Kidney (tissue), 14 donors: Measurements from ENCODE around the gene GRB10. TPM values are rescaled to one million over a fixed set of nuclear protein-coding genes. Genes with fewer than 3 reads are reported as not detected.

Experiments
- DNase-seq, 5 donors: peaks; one replicate each; pipeline ENCODE4 v3.0.0-alpha.2; 2013 to 2020
- FAIRE-seq: peaks from 2 replicates; lab custom pipeline; 2012; peaks lifted over from hg19 to GRCh38; lab: Jason Lieb, UNC
- H3K27ac ChIP-seq, 2 donors: one replicate each; pipeline ENCODE4 v1.7.0; 2013; ENCODE audit warnings: low read depth in 2 of 2, low read length in 2 of 2, inconsistent platforms in 1 of 2
- H3K27me3 ChIP-seq: one replicate; pipeline ENCODE4 v1.7.1; 2013; ENCODE audit warnings: low read length, inconsistent platforms; ENCODE audit not compliant: control insufficient read depth, insufficient read depth
- H3K36me3 ChIP-seq, 3 donors: one replicate each; pipeline versions ENCODE4 v1.7.0 to v1.7.1; 2013; ENCODE audit warnings: low read length in 3 of 3, control low read depth in 1 of 3, inconsistent platforms in 1 of 3; ENCODE audit not compliant: insufficient read depth in 3 of 3, control insufficient read depth in 2 of 3
- H3K4me1 ChIP-seq, 3 donors: one replicate each; pipeline versions ENCODE4 v1.7.0 to v1.7.1; 2013; ENCODE audit warnings: low read length in 3 of 3, inconsistent platforms in 1 of 3, low read depth in 1 of 3; ENCODE audit not compliant: control insufficient read depth in 2 of 3, insufficient read depth in 2 of 3
- H3K4me3 ChIP-seq, 3 donors: one replicate each; pipeline versions ENCODE4 v1.7.0 to v1.8.1; 2013; ENCODE audit warnings: low read length in 3 of 3, control low read depth in 1 of 3, inconsistent platforms in 1 of 3
- H3K9ac ChIP-seq, 3 donors: one replicate each; pipeline versions ENCODE4 v1.7.0 to v1.7.1; 2013; ENCODE audit warnings: low read length in 3 of 3, control low read depth in 1 of 3, inconsistent platforms in 1 of 3
- H3K9me3 ChIP-seq, 3 donors: one replicate each; pipeline versions ENCODE4 v1.7.0 to v1.7.1; 2013; ENCODE audit warnings: low read length in 3 of 3, control low read depth in 1 of 3, inconsistent platforms in 1 of 3; ENCODE audit not compliant: control insufficient read depth in 2 of 3, insufficient read depth in 1 of 3
- intact Hi-C: fragments of 100-400 bp; cut with DNase I; formaldehyde crosslinking; loops from one replicate; pipeline ENCODE4 v1.11.1; 2022
- polyA plus RNA-seq: library from polyadenylated mRNA; stranded (reverse); fragments of 350-450 nt; fragmentation: Illumina TruSeq; extraction: RNeasy Lipid Tissue Mini Kit (QIAGEN cat#74804); gene quantifications from one replicate; pipeline ENCODE4 v1.2.3, GENCODE V29; 2014; ENCODE audit warnings: low read depth, low replicate concordance; ENCODE audit not compliant: insufficient read depth
- total RNA-seq: library from RNA; stranded (reverse); fragmentation: NEBNext Ultra II Directional; extraction: Animal tissue kit (Norgen Biotek cat#: 25700); gene quantifications from one replicate; pipeline ENCODE4 v1.2.1, GENCODE V29; 2021
- TF ChIP-seq, protein P1 (sequence below): IDR thresholded peaks from 3 replicates; pipeline ENCODE4 v1.5.1; 2012; ENCODE audit warnings: mild to moderate bottlenecking, moderate library complexity, borderline replicate concordance; ENCODE audit not compliant: insufficient read depth; ENCODE audit errors: extremely low read depth
- donor health status: control.
- donor health status: control.
- donor health status: control.
- donor health status: control.
- donor health status: control.
- donor health status: DM: yes; HTN: yes; CAD: no.
- donor health status: Normal renal cell carcinoma (clear cell type).

The GRB10 gene
- total and polyA plus RNA-seq, 2 donors from 2014 or later, result 32.3 to 57.8 TPM

- intact Hi-C loops, result no loop called here
- H3K27me3 ChIP-seq, result no peaks in the 10 kb centered on the region
- peaks cover 0 to 7% (median 0%) of the 10 kb centered on the region in 3 donors for H3K9me3 ChIP-seq
- peaks cover 0 to 11% (median 8%) of the 10 kb centered on the region in 3 donors for H3K4me1 ChIP-seq
- H3K4me3 ChIP-seq, result peak overlapping the region; percentile 34 to 63 (median 37)
- peak overlapping the region in 1 of 3 donors; percentile 66 for H3K9ac ChIP-seq
- no peak for DNase-seq
- peak overlapping the region; percentile 23 to 60 for H3K27ac ChIP-seq
- TF ChIP-seq, protein P1, sequence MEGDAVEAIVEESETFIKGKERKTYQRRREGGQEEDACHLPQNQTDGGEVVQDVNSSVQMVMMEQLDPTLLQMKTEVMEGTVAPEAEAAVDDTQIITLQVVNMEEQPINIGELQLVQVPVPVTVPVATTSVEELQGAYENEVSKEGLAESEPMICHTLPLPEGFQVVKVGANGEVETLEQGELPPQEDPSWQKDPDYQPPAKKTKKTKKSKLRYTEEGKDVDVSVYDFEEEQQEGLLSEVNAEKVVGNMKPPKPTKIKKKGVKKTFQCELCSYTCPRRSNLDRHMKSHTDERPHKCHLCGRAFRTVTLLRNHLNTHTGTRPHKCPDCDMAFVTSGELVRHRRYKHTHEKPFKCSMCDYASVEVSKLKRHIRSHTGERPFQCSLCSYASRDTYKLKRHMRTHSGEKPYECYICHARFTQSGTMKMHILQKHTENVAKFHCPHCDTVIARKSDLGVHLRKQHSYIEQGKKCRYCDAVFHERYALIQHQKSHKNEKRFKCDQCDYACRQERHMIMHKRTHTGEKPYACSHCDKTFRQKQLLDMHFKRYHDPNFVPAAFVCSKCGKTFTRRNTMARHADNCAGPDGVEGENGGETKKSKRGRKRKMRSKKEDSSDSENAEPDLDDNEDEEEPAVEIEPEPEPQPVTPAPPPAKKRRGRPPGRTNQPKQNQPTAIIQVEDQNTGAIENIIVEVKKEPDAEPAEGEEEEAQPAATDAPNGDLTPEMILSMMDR, result no peak
- H3K36me3 ChIP-seq, result no peaks in the 10 kb centered on the region
- FAIRE-seq, result no peak
These were observed 11.4 kb upstream of the GRB10 start for GRCh38 chr7:50793947-50794570.

DNA sequence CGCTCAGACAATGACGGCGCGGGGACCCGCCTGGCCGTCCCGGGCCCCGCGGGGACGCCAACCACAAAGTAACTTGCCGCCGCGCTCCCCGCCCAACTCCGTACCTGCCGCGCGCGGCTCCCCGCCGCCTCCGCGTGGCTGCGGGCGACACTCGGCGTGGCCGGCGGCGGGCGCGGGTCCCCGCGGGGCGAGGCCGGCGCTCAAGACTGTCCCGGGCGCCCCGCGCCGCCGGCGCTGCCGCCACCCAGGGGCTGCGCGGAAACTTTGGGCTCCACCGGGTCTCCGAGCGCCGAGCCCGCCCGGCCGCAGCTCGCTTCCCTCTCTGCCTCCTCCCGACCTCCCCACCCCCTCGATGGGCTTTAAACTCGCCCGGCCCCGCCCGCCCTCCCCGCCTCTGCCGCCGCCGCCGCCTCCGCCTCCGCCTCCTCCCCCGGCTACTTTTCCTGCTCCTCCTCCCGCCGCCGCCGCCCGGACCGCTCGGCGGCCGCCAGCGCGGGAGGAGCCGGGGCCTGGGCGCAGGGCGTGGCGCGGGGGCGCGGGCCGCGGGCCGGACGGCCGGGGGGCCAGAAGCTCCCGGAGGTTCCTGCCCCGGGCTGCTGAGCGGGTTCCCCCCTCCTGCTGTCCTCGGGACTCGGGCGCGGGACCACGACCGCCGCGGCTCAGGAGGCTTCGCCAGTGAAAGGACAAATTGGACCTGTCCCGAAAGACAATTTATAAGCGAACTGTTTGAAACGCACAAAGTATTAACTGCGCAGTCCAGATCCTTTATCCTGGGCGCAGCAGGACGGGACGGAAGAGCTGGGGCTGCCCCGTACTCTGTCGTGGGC lies 10.6 kb upstream of the GRB10 start:
- H3K4me3 ChIP-seq, result peak overlapping the region; percentile 34 to 63 (median 37)
- peak overlapping the region; percentile 23 to 60 for H3K27ac ChIP-seq
- peak overlapping the region in 1 of 3 donors; percentile 66 for H3K9ac ChIP-seq
- peaks cover 0 to 8% (median 0%) of the 10 kb centered on the region in 3 donors for H3K9me3 ChIP-seq
- TF ChIP-seq, protein P1, result no peak
- DNase-seq (peak; percentile 51 to 88 (median 82)), FAIRE-seq (no peak)
- intact Hi-C loops, result no loop called here
- no peaks in the 10 kb centered on the region for H3K27me3 ChIP-seq
- no peaks in the 10 kb centered on the region for H3K36me3 ChIP-seq
- peaks cover 0 to 11% (median 8%) of the 10 kb centered on the region in 3 donors for H3K4me1 ChIP-seq

GRCh38 chr7:50792342-50793119 lies 9.8 kb upstream of the GRB10 start:
- peak overlapping the region; percentile 64 to 85 (median 84) for H3K4me3 ChIP-seq
- TF ChIP-seq, protein P1, result no peak
- DNase-seq (peak; percentile 39 to 78 (median 62)), FAIRE-seq (no peak)
- peaks cover 0 to 11% (median 10%) of the 10 kb centered on the region in 3 donors for H3K4me1 ChIP-seq
- no peaks in the 10 kb centered on the region for H3K27me3 ChIP-seq
- H3K36me3 ChIP-seq, result no peaks in the 10 kb centered on the region
- peak overlapping the region in 1 of 2 donors; percentile 52 for H3K27ac ChIP-seq
- H3K9ac ChIP-seq, result peak overlapping the region; percentile 41 to 81 (median 41)
- intact Hi-C loops, result no loop called here
- H3K9me3 ChIP-seq, result peaks cover 0 to 5% (median 0%) of the 10 kb centered on the region in 3 donors
